NCI-H146 (cell line): ENCODE measurements around the gene CCDC81.
"Not testable (repeated sequence)": the region's sequence is repeated elsewhere in the genome, so short reads cannot be mapped to it uniquely, and the experiment has no call there.

Experiments used
- DNase-seq: peaks from one replicate; lab custom pipeline; 2025; lab: John Stamatoyannopoulos, UW

The CCDC81 gene

DNA sequence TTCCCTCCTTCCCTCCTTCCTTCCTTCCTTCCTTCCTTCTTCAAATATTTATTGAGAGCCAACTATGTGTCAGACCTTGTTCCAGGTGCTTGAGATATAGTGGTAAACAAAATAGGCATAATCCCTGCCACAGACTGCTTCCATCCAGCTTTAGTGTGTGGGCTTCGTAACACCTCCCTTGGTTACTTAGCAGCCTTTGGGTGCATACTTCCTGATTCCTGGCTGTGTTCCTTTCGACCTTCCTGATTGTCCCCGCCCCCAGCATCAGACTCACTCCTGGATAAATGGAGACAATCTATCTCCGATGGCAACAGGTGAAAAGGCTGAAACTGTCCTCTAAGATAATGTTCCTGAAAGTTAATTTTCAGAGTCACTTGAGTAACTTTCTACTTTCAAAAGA lies 13.5 kb downstream of the CCDC81 start:
- no peak for DNase-seq

DNA sequence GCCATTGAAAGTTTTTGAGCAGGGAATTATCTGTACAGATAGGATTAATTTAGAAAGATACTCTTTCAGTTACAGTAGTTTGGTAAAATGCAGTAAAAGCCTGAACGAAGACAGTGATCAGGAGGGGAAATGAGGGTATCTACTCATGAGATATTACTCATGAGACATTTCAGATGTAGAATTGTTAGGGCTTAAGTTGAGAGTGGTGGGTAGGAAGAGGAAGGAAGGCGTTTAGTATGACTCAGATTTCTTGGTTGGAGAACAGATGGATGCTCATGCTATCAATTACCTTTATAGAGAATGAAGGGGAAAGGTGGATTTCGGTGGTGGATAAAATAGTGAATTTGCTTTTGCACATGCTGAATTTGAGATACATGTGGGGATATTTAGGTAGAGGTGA lies 15.8 kb downstream of the CCDC81 start:
- DNase-seq: no peak

DNA sequence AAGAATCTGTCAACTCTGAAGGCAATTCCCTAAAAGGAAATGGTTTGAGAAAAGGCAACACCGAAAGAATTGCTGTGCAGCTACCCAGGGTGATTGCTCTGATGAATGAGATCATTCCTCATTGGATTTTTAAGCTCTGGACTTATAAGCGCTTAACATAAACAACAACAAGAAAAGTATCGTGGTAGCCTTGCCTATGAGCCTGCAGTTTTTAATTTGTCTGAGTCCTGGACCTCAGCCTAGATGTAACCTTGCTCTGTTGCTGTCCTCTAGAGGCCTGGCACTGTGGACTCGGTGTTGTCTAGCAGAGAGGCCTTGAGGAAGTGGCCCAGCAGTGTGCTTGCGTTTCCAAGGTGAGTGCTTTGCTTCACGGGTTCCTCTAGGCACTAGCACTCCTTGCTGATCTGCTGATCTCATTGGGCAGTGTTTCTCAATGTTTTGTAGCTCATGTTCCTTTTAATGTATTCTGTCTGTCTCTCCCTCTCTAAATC lies 20.4 kb downstream of the CCDC81 start:
- DNase-seq: no peak

DNA sequence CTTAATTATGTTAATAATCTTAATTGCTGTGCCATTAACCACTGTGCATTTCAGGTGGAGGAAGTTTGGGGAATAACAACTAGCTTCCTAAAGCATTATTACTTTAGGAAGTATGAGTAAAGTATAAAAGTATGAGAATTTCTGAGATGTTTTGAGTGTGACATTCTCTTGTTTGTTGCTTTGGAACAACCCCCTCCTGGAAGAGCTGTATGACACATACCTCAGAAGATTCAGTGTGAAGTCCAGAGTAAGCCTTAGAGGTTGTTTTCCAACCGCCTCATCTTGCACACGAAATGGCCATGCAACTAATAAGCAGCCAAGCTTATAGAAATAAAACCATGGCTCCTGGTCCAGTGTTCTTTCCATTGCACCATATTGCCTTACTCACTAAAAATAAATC lies 21.7 kb downstream of the CCDC81 start:
- DNase-seq: no peak

DNA sequence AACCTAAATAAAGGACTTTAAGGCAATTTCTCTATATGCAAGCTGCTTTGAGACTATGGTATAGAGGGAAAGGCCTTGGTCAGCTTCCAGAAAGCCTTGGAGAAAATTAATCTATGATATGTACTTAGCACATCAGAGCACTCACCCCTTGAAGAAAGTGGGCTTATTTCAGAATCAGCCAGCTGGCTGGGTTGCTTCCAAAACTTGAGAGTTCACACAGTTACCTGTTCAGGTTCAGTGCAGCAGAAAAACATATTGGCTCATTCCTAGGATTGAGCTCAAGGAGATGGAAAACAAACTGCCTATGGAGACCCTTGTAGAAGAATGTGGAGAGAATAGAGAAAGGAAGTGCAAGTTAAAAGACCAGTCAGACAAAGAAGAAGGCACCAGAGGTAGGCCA lies 22.7 kb downstream of the CCDC81 start:
- no peak for DNase-seq

- DNase-seq: no peak
Measured at GRCh38 chr11:86398106-86398505, 23.4 kb downstream of the CCDC81 start.

DNA sequence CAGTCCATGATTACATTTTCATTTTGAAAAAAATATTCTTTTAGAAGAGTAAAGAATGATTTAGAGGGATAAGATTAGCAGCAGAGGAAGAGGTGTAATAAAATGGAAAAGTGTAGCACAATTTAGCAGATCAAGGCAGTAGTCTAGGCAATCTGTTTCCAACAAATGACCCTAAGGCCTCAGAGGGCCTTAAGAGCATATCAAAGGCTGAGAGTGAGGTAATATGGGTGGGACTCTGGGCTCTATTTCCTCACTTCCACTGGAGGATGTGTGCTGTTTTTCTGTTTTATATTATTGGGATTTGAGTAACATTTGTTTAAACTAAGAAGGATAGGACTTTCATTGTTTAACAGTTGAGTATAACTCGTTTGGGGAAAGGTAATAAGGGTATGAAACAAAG lies 28.8 kb downstream of the CCDC81 start:
- no peak for DNase-seq

DNA sequence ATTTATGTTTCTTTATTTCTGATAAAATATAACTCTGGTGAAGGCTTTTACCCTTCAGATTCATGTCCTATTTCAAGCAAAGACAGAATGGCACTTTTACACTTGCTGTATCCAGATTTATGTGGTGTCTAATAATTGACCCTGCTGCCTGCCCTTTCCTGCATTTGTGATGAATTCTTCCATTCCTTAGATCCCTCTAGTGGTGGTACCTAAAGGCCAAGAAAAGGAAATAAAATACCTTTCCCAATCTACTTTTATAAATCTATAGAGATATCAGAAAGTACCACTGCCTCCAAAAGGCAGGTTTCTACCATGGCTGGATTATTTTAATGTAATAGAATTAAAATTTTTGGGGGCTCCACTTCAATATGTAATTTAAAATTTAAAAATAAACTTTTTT lies 34.2 kb downstream of the CCDC81 start:
- no peak for DNase-seq

GRCh38 chr11:86414032-86414431 lies 39.3 kb downstream of the CCDC81 start:
- no peak for DNase-seq

DNA sequence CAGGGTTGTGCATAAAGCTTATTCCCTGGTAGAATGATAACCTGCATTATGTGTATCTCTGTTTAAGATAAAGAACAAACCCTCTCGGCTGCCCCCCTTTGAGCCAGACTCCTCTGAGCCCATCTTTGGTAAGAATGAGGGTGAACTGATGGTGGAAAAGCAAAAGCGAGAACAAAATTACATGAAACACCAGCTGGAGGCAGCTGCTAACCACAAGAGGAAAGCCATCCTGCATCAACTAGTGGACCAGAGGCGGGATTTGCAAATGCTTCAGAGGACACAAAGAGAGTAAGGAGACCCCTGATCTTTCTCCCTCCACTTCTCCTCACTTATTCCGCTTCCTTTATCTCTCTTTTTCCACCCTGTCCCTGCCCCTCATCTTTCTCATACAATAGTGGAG lies 40.3 kb downstream of the CCDC81 start:
- no peak for DNase-seq

DNA sequence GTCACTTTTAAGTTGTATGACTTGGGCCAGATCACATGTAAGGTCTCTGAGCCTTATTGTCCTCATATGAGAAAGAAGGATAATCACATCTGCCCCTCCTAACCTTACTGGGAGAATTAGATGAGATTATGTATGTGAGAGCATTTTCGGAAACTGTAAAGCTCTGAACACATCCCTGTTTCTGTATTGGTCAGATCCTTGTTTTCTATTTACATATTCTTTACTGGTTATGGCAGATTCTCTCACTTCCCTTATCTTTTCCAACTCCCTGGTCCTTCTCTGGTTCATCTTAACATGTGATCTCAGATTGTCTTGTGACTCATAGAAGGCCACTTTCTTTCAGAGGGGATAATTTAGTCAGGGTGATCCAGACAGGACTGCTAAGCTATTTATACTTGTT lies 41.8 kb downstream of the CCDC81 start:
- DNase-seq: no peak

- not testable (repeated sequence) for DNase-seq
Measured at GRCh38 chr11:86416951-86417350, 42.3 kb downstream of the CCDC81 start.

DNA sequence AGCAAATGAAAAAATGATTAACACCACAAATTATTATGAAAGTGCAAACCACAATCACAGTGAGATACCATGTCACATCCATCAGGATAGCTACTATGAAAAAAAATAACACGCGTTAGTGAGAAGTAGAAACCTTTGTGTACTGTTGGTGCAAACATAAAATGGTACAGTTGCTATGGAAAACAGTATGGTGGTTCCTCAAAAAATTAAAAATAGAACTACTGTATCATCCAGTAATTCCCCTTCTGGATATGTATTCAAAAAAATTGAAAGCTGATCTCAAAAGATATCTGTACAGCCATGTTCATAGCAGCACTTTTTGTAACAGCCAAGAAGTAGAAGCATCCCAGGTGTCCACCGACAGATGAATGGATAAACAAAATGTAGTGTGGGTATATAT lies 43.4 kb downstream of the CCDC81 start:
- no peak for DNase-seq

- DNase-seq: no peak
Measured at GRCh38 chr11:86418513-86418912, 43.8 kb downstream of the CCDC81 start.

DNA sequence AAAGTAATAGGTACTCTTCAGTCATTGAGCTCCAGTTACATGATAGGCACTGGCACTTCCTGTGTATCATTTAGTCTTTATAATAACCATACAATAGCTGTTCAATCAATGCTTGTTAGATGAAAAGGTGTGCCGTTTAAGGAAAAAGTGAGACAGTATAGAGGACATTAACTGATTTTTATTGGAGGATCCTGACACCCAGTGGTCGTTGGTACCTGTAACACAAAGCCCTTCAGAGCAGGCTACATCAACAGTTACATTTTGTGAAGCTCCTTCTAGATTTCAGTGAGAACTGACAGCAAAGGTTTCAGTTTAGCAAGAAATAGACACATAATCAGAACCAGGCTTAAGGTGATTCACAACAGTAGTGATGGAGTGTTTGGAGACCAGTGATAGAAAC lies 44.2 kb downstream of the CCDC81 start:
- peak; percentile 14 for DNase-seq

GRCh38 chr11:86421946-86422345 lies 47.3 kb downstream of the CCDC81 start:
- no peak for DNase-seq

DNA sequence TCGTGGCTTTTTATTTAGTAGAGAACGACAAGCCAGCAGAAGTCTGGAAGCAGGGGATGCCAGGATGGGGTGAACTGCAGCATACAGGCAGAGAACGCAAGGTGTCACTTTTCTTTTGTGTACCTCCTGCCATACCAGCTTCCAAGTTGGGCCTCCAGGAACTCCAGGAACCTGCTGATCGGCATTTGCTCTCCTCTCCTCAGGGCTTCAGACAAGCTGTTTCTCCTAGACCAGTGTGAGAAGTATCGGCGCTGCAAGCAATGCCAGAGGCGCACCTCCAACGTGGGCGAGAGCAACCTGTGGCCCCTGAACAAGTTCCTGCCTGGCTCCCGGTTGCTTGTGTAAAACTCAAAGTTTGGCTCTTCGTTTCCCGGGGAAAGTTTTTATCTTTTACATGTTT lies 47.7 kb downstream of the CCDC81 start:
- no peak for DNase-seq

- DNase-seq: not testable (repeated sequence)
Measured at GRCh38 chr11:86423488-86423887, 48.8 kb downstream of the CCDC81 start.

DNA sequence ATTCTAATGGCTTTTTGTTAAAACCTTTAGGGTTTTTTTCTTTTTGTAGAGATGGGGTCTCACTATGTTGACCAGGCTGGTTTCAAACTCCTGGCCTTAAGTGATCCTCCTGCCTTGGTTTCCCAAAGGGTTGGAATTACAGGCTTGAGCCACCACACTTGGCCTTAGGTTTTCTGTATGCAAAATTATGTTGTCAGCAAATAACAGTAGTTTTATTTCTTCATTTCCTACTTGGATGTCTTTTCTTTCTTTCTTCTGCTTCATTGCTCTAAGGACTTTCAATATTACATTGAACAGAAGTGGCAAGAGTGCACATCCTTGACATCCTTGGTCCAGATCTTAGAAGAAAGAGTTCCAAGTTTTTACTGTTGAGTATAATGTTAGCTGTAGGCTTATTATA lies 52.8 kb downstream of the CCDC81 start:
- DNase-seq: no peak

GRCh38 chr11:86431258-86431657 lies 56.6 kb downstream of the CCDC81 start:
- DNase-seq: no peak

DNA sequence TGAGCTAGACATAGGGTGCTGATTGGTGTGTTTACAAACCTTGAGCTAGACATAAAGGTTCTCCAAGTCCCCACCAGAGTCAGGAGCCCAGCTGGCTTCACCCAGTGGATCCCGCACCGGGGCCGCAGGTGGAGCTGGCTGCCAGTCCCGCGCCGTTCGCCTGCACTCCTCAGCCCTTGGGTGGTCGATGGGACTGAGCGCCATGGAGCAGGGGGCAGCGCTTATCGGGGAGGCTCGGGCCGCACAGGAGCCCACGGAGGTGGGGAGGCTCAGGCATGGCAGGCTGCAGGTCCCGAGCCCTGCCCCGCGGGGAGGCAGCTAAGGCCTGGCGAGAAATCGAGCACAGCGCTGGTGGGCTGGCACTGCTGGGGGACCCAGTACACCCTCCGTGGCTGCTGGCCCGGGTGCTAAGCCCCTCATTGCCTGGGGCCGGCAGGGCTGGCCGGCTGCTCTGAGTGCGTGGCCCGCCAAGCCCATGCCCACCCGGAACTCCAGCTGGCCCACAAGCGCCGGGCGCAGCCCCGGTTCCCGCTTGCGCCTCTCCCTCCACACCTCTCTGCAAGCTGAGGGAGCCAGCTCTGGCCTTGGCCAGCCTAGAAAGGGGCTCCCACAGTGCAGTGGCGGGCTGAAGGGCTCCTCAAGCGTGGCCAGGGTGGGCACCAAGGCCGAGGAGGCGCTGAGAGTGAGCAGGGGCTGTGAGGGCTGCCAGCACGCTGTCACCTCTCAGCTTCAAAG lies 58.8 kb downstream of the CCDC81 start:
- not testable (repeated sequence) for DNase-seq

DNA sequence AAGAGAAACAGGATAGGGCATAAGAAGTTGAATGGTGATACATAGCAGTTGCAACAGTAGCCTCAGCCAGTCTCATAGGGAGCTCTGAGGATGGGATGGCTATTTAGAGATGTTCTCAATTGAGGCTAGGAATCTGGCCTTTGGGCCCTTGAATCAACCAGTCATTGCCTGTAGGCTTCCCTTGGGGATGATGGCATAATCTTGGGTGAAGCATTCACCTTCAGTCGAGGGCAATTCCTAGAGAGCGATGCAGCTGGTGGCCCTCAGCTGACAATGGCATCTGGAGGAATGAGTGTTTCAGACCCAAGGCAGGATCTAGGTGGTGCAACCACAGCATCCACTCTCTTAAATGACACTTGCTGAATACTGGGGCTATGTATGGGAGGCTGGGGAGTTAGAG lies 61.0 kb downstream of the CCDC81 start:
- DNase-seq: no peak

GRCh38 chr11:86438685-86439084 lies 64.0 kb downstream of the CCDC81 start:
- no peak for DNase-seq

DNA sequence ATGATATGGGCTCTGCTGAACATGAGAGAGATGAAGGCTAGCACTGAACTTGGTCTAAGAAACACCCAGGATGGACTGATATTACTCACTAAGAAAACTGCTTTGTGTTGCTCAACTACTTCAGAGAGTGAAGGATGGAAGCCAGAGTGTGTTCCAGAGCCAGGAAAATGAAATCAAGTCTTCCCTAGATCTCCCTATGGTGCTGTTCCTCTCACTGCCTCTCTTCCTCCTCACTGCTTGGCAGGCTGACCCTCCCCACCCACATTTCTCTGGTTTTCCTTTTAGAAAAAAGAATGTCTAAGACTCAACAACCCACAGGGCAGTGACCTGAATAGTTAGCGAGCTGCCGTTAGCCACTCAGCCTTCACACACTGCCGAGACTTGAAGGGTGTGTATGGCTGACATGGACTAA lies 65.6 kb downstream of the CCDC81 start:
- DNase-seq: no peak
